Kidney (tissue), 14 donors: ENCODE results near the gene COX10. TPM values are rescaled to one million over a fixed set of nuclear protein-coding genes. Genes with fewer than 3 reads are reported as not detected.
A peak's percentile ranks its signal among the peaks of the same experiment; 100 is the strongest.

ENCODE experiments used
- DNase-seq, 5 donors: peaks; one replicate each; pipeline ENCODE4 v3.0.0-alpha.2; 2013 to 2020
- FAIRE-seq: peaks from 2 replicates; lab custom pipeline; 2012; peaks lifted over from hg19 to GRCh38; lab: Jason Lieb, UNC
- H3K27ac ChIP-seq, 2 donors: one replicate each; pipeline ENCODE4 v1.7.0; 2013; ENCODE audit warnings: low read depth in 2 of 2, low read length in 2 of 2, inconsistent platforms in 1 of 2
- H3K27me3 ChIP-seq: one replicate; pipeline ENCODE4 v1.7.1; 2013; ENCODE audit warnings: low read length, inconsistent platforms; ENCODE audit not compliant: control insufficient read depth, insufficient read depth
- H3K36me3 ChIP-seq, 3 donors: one replicate each; pipeline versions ENCODE4 v1.7.0 to v1.7.1; 2013; ENCODE audit warnings: low read length in 3 of 3, control low read depth in 1 of 3, inconsistent platforms in 1 of 3; ENCODE audit not compliant: insufficient read depth in 3 of 3, control insufficient read depth in 2 of 3
- H3K4me1 ChIP-seq, 3 donors: one replicate each; pipeline versions ENCODE4 v1.7.0 to v1.7.1; 2013; ENCODE audit warnings: low read length in 3 of 3, inconsistent platforms in 1 of 3, low read depth in 1 of 3; ENCODE audit not compliant: control insufficient read depth in 2 of 3, insufficient read depth in 2 of 3
- H3K4me3 ChIP-seq, 3 donors: one replicate each; pipeline versions ENCODE4 v1.7.0 to v1.8.1; 2013; ENCODE audit warnings: low read length in 3 of 3, control low read depth in 1 of 3, inconsistent platforms in 1 of 3
- H3K9ac ChIP-seq, 3 donors: one replicate each; pipeline versions ENCODE4 v1.7.0 to v1.7.1; 2013; ENCODE audit warnings: low read length in 3 of 3, control low read depth in 1 of 3, inconsistent platforms in 1 of 3
- H3K9me3 ChIP-seq, 3 donors: one replicate each; pipeline versions ENCODE4 v1.7.0 to v1.7.1; 2013; ENCODE audit warnings: low read length in 3 of 3, control low read depth in 1 of 3, inconsistent platforms in 1 of 3; ENCODE audit not compliant: control insufficient read depth in 2 of 3, insufficient read depth in 1 of 3
- intact Hi-C: fragments of 100-400 bp; cut with DNase I; formaldehyde crosslinking; loops from one replicate; pipeline ENCODE4 v1.11.1; 2022
- polyA plus RNA-seq: library from polyadenylated mRNA; stranded (reverse); fragments of 350-450 nt; fragmentation: Illumina TruSeq; extraction: RNeasy Lipid Tissue Mini Kit (QIAGEN cat#74804); gene quantifications from one replicate; pipeline ENCODE4 v1.2.3, GENCODE V29; 2014; ENCODE audit warnings: low read depth, low replicate concordance; ENCODE audit not compliant: insufficient read depth
- total RNA-seq: library from RNA; stranded (reverse); fragmentation: NEBNext Ultra II Directional; extraction: Animal tissue kit (Norgen Biotek cat#: 25700); gene quantifications from one replicate; pipeline ENCODE4 v1.2.1, GENCODE V29; 2021
- TF ChIP-seq, protein P1 (sequence below): IDR thresholded peaks from 3 replicates; pipeline ENCODE4 v1.5.1; 2012; ENCODE audit warnings: mild to moderate bottlenecking, moderate library complexity, borderline replicate concordance; ENCODE audit not compliant: insufficient read depth; ENCODE audit errors: extremely low read depth
- donor health status: control.
- donor health status: control.
- donor health status: control.
- donor health status: control.
- donor health status: control.
- donor health status: DM: yes; HTN: yes; CAD: no.
- donor health status: Normal renal cell carcinoma (clear cell type).

Gene COX10
- total and polyA plus RNA-seq, 2 donors from 2014 or later, result 14.2 to 18.0 TPM

DNA sequence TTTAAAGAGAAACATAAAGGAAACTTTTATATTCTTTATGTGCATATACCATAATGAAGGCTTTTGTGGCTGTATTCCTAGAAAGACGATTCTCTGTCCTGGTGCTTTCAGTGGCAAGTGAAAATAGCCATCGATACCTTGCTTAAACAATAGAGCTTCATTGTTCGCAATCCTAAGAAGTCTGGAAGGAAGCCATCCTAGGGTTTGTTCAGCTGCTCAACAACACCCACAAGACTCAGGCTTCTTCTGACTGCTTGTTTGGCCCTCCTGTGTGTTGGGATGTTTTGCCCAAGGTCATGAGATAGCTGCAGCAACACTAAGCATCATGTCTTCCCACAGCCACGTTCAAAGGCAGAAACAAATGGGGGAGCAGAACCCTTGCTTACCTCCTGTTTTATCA is 36.1 kb upstream of the COX10 start:
- DNase-seq (no peak), FAIRE-seq (no peak)
- Histone ChIP-seq H3K9ac (no peak overlapping the region), H3K9me3 (no peaks in the 10 kb centered on the region), H3K4me3 (no peak overlapping the region), H3K36me3 (peaks cover 0 to 10% (median 3%) of the 10 kb centered on the region in 3 donors), H3K4me1 (no peaks in the 10 kb centered on the region), H3K27ac (no peak overlapping the region), H3K27me3 (no peaks in the 10 kb centered on the region)
- TF ChIP-seq, protein P1, sequence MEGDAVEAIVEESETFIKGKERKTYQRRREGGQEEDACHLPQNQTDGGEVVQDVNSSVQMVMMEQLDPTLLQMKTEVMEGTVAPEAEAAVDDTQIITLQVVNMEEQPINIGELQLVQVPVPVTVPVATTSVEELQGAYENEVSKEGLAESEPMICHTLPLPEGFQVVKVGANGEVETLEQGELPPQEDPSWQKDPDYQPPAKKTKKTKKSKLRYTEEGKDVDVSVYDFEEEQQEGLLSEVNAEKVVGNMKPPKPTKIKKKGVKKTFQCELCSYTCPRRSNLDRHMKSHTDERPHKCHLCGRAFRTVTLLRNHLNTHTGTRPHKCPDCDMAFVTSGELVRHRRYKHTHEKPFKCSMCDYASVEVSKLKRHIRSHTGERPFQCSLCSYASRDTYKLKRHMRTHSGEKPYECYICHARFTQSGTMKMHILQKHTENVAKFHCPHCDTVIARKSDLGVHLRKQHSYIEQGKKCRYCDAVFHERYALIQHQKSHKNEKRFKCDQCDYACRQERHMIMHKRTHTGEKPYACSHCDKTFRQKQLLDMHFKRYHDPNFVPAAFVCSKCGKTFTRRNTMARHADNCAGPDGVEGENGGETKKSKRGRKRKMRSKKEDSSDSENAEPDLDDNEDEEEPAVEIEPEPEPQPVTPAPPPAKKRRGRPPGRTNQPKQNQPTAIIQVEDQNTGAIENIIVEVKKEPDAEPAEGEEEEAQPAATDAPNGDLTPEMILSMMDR, result no peak
- intact Hi-C loops, result no loop called here

DNA sequence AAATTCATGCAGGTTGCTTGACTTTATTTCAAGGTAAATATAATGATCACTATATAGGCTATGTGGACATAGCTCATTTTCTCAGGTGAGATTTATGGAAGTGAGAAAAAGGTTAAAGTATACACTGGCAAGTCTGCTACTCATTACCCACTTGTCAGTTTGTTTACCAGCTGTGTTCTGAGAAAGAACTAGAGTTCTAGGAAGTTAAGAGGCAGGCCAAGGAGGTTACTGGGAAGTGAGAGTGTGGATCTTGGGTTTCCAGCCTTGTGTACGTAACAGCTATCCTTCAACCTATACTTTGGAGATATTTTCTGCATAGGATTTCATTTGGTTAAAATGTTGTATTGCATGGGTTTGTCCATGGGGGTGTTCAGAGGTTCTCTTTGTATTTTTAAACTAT is 31.9 kb upstream of the COX10 start:
- Histone ChIP-seq H3K9ac (no peak overlapping the region), H3K4me1 (no peaks in the 10 kb centered on the region), H3K9me3 (no peaks in the 10 kb centered on the region), H3K4me3 (no peak overlapping the region), H3K36me3 (peaks cover 0 to 10% (median 3%) of the 10 kb centered on the region in 3 donors), H3K27ac (no peak overlapping the region), H3K27me3 (no peaks in the 10 kb centered on the region)
- intact Hi-C loops, result no loop called here
- TF ChIP-seq, protein P1, result no peak
- DNase-seq, result peak in 1 of 5 donors; percentile 17
- no peak for FAIRE-seq

DNA sequence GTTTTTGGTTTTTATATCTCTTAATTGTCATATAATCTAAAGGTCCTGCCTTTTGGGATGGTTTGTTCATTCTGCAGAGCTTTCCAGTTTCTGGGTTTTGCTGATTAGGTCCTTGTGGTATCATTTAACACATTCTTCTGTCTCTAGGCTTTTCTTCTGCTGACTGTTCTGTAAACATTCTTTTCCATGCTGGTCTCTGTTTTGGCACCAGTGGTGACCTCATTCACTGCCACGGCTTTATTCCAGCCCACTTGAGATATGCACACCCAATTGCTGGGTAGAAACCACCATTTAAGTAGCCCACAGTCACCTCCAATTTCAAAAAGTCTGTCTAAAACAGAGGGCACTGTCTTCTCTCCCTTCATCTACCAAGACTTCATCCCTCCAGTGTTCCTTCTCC is 31.1 kb upstream of the COX10 start:
- Histone ChIP-seq H3K27me3 (no peaks in the 10 kb centered on the region), H3K27ac (no peak overlapping the region), H3K4me3 (no peak overlapping the region), H3K9me3 (no peaks in the 10 kb centered on the region), H3K36me3 (peaks cover 0 to 8% (median 2%) of the 10 kb centered on the region in 3 donors), H3K4me1 (no peaks in the 10 kb centered on the region), H3K9ac (no peak overlapping the region)
- intact Hi-C loops, result no loop called here
- TF ChIP-seq, protein P1, result no peak
- no peak for FAIRE-seq
- DNase-seq, result no peak

DNA sequence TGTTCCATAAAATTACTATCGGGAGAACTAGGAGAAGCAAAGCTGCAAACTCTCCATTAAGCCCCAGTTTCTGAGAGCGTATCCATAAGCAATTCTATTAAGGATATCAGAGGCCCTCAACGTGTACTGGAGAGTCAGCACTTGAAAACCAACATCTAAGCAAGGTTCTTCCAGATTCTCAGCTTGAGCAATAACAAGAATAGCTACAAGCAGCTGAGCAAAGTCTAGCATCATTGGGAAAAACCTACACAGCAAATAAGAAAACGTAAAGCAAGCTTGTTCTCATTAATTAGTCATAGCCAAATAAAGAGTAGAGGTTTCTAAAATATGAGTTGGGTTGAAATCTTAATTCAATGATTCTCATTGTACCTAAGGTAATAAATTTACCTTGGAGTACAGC is 26.9 kb upstream of the COX10 start:
- no peak overlapping the region for H3K27ac ChIP-seq
- no peak overlapping the region for H3K9ac ChIP-seq
- intact Hi-C loops, result no loop called here
- TF ChIP-seq, protein P1, result no peak
- no peaks in the 10 kb centered on the region for H3K4me1 ChIP-seq
- no peaks in the 10 kb centered on the region for H3K27me3 ChIP-seq
- FAIRE-seq (no peak), DNase-seq (no peak)
- H3K36me3 ChIP-seq, result no peaks in the 10 kb centered on the region
- no peaks in the 10 kb centered on the region for H3K9me3 ChIP-seq
- H3K4me3 ChIP-seq, result no peak overlapping the region
